Tibial artery (tissue), 4 donors: ENCODE data around the gene STUB1.

Source experiments
- DNase-seq, 2 donors: peaks; one replicate each; pipeline ENCODE4 v3.0.0-alpha.2; 2019
- H3K27ac ChIP-seq, 2 donors: fragments of 200-600 bp; sonication (generic) in 1 of 2; 1 replicate in 1 of 2; 2 replicates in 1 of 2; pipeline ENCODE4 v1.5.1; 2018 to 2019; ENCODE audit warnings: mild to moderate bottlenecking in 1 of 2
- H3K27me3 ChIP-seq, 2 donors: fragments of 200-600 bp; sonication (generic) in 1 of 2; one replicate each; pipeline versions ENCODE4 v1.5.1 to v1.6.0; 2016 to 2019
- H3K36me3 ChIP-seq, 3 donors: fragments of 200-600 bp; sonication (generic) in 2 of 3; one replicate each; pipeline ENCODE4 v1.5.1; 2016 to 2019; ENCODE audit warnings: mild to moderate bottlenecking in 2 of 3
- H3K4me1 ChIP-seq, 4 donors: fragments of 200-600 bp; sonication (generic) in 2 of 4; 1 replicate in 3 of 4; 2 replicates in 1 of 4; pipeline ENCODE4 v1.5.1; 2016 to 2019
- H3K4me3 ChIP-seq, 2 donors: fragments of 200-600 bp; sonication (generic) in 1 of 2; 1 replicate in 1 of 2; 2 replicates in 1 of 2; pipeline ENCODE4 v1.5.1; 2018 to 2019; ENCODE audit warnings: mild to moderate bottlenecking in 2 of 2
- H3K9me3 ChIP-seq, 3 donors: fragments of 200-600 bp; sonication (generic) in 1 of 3; one replicate each; pipeline ENCODE4 v1.5.1; 2016 to 2019
- intact Hi-C: fragments of 100-400 bp; cut with DNase I; formaldehyde crosslinking; loops from one replicate; pipeline ENCODE4 v1.15.0; 2023; ENCODE audit warnings: low total_unique reads
- TF ChIP-seq, protein P1 (sequence below), 2 experiments: fragments of 200-600 bp in 1 of 2; fragments of 450-650 bp in 1 of 2; IDR thresholded peaks; one replicate each; pipeline ENCODE4 v1.5.1; 2017 to 2019; ENCODE audit warnings: antibody characterized with exemption in 2 of 2, mild to moderate bottlenecking in 1 of 2, moderate library complexity in 1 of 2

STUB1 gene

DNA sequence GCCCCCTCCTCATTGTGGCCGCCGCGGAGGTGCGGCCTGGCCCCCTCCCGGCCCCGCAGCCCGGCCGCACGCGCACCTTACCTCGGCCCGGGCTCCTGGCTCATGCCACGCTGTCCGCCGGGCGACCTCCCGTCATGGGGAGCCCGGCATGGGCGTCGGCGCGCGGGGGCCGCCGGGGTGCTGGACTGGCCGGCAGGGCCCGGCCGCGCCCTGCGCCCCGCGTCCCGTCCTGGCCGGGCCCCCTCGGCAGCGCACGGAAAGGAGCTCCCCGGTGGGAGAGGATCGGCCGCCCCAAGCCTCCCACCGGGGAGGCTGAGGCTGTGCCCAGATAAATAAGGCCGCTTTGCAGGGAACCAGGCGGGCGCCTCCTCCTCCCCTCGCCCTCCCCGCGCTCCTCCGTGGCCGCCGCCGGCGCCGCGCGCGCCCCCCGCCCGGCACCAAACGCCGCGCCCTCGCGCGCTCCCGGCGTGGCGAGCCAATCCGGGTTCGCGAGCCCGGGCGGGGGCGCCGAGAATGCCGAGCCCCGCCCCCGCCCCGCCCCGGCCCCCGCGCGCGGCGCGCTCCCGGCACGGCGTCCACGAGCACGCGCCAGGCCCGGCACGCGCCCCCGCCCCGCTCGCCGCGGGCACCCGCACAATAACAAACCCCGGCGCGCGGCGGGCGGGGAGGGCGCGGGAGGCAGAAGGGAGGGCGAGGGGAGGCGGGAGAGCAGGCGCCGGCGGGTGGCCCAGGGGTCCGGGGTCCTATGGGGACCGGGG, 25.4 kb downstream of the STUB1 start, which contains the start of gene FBXL16:
Gene FBXL16, minus strand, starts transcription at position 371 of the 758 bp plus-strand sequence. CDS start 8,396 bp downstream, outside the sequence.
- no peak for DNase-seq
- peaks cover 0 to 98% of the 10 kb centered on the region in 2 donors for H3K27me3 ChIP-seq
- no peak within 1 kb of the TSS for H3K27ac ChIP-seq
- TF ChIP-seq, protein P1, sequence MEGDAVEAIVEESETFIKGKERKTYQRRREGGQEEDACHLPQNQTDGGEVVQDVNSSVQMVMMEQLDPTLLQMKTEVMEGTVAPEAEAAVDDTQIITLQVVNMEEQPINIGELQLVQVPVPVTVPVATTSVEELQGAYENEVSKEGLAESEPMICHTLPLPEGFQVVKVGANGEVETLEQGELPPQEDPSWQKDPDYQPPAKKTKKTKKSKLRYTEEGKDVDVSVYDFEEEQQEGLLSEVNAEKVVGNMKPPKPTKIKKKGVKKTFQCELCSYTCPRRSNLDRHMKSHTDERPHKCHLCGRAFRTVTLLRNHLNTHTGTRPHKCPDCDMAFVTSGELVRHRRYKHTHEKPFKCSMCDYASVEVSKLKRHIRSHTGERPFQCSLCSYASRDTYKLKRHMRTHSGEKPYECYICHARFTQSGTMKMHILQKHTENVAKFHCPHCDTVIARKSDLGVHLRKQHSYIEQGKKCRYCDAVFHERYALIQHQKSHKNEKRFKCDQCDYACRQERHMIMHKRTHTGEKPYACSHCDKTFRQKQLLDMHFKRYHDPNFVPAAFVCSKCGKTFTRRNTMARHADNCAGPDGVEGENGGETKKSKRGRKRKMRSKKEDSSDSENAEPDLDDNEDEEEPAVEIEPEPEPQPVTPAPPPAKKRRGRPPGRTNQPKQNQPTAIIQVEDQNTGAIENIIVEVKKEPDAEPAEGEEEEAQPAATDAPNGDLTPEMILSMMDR (IDR thresholded peaks at IDR 0.05): no peak
- H3K36me3 ChIP-seq: no peaks in the 10 kb centered on the region
- no peaks in the 10 kb centered on the region for H3K9me3 ChIP-seq
- H3K4me1 ChIP-seq: peaks cover 0 to 45% (median 18%) of the 10 kb centered on the region in 4 donors
- H3K4me3 ChIP-seq: no peak within 1 kb of the TSS
- intact Hi-C loops: no loop called here

DNA sequence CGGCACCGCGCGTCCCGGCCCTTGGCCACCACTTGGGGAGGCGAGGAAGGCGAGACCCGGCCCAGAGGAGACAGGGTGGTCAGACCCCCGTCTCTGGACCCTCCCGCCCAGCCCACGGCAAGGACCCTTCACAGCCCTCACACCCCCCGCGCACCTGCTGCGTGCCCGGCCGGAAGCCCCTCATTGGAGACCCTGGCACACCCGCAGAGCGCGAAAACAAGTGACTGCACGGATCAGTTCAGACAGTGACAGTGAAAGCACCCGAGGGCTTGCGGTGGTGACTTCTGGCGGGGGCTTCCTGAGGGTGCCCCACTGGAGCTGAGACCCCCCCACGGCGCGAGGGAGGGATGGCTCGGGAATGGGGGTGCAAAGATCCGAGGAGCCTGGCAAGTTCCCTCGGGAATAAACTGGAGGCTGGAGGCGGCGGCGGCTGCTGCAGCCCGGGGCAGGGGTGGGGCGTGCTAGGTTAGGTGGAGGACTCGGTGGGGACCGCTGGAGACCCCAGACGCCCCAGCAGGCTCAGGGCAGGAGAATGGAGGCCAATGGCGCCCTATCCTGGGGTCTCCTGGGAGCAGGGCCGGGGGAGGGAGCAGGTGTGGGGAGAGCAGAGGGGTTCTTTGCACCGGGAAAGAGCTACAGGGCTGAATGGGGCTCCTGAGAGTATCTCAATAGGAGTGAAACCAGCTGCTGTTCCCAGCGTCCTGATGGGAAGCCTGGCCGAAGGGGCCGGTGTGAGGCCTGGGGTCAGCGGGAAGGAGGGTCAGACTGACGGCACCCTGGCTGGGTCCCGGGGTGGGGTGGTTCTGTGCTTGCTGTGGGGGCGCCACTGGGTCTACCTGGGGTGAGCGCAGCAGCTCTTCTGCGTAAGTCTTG, 26.2 kb downstream of the STUB1 start:
- H3K4me3 ChIP-seq: no peak overlapping the region
- DNase-seq: no peak
- intact Hi-C loops: no loop called here
- H3K36me3 ChIP-seq: no peaks in the 10 kb centered on the region
- no peak overlapping the region for H3K27ac ChIP-seq
- peaks cover 0 to 98% of the 10 kb centered on the region in 2 donors for H3K27me3 ChIP-seq
- TF ChIP-seq, protein P1 (IDR thresholded peaks at IDR 0.05): no peak
- peaks cover 0 to 37% (median 19%) of the 10 kb centered on the region in 4 donors for H3K4me1 ChIP-seq
- no peaks in the 10 kb centered on the region for H3K9me3 ChIP-seq

DNA sequence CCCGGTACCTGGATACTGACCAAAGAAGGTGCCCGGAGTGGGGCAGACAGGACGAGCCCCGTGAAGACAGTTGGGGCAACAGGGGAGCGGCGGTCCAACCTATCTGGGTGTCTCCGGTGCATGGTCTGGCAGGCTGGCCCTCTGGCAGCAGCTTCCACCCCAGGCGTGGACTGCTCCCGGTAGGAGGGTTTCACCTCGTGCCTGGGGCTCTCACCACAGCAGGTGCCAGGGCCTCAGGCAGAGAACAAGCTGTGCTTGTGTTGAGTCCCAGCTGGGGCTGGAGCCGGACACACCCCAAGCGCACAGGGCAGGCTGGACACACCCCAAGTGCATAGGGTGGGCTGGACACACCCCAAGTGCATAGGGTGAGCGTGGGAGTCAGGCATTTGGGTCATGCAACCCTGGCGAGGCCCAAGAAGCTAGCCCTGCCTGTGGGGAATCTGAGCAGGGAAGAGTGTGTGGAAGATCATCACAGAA, 26.9 kb downstream of the STUB1 start:
- H3K4me1 ChIP-seq: peaks cover 0 to 39% (median 20%) of the 10 kb centered on the region in 4 donors
- H3K9me3 ChIP-seq: no peaks in the 10 kb centered on the region
- no peak overlapping the region for H3K27ac ChIP-seq
- peaks cover 0 to 98% of the 10 kb centered on the region in 2 donors for H3K27me3 ChIP-seq
- DNase-seq: no peak
- intact Hi-C loops: no loop called here
- no peaks in the 10 kb centered on the region for H3K36me3 ChIP-seq
- H3K4me3 ChIP-seq: no peak overlapping the region
- TF ChIP-seq, protein P1 (IDR thresholded peaks at IDR 0.05): no peak

DNA sequence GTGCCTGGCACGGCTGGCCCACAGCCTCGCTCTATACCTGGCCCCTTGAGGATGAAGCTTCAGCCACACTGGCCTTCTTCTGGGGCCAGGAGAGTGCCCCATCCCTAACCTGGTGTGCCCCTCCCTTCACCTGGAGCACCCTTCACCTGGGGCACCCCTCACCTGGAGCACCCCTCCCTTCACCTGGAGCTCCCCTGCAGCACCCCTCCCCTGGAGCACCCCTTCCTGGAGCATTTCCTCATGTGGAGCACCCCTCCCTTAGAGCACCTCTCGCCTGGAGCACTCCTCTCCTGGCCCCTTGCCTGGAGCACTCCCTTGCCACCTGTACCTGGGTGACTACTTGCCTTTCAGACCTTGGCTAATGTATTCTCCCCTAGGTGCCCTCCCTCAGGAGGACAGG, 27.8 kb downstream of the STUB1 start:
- Histone ChIP-seq H3K27me3 (peaks cover 0 to 92% of the 10 kb centered on the region in 2 donors), H3K4me3 (no peak overlapping the region), H3K36me3 (no peaks in the 10 kb centered on the region), H3K27ac (no peak overlapping the region), H3K4me1 (peaks cover 0 to 39% (median 20%) of the 10 kb centered on the region in 4 donors), H3K9me3 (no peaks in the 10 kb centered on the region)
- DNase-seq: no peak
- TF ChIP-seq, protein P1 (IDR thresholded peaks at IDR 0.05): no peak
- intact Hi-C loops: no loop called here

DNA sequence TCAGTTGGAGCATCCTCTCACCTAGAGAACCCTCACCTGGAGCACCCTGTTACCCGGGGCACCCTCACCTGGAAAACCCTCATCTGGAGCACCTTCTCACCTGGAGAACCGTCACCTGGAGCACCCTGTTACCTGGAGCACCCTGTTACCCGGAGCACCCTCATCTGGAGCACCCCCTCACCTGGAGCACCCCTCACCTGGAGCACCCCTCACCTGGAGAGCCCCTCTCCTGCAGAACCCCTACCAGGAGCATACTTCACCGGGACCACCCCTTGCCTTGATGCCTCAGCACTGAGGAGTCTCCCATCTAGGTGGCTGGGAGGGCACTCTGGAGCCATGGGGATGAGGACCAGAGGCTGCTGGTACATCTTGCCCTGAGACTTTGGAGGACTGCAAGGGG, 28.7 kb downstream of the STUB1 start:
- intact Hi-C loops: no loop called here
- Histone ChIP-seq H3K4me1 (peaks cover 0 to 39% (median 20%) of the 10 kb centered on the region in 4 donors), H3K27me3 (peaks cover 0 to 82% of the 10 kb centered on the region in 2 donors), H3K27ac (no peak overlapping the region), H3K4me3 (no peak overlapping the region), H3K9me3 (no peaks in the 10 kb centered on the region), H3K36me3 (no peaks in the 10 kb centered on the region)
- no peak for DNase-seq
- TF ChIP-seq, protein P1 (IDR thresholded peaks at IDR 0.05): no peak
